GM23338 (cell line): ENCODE measurements around the gene DPEP3. TPM values are rescaled to one million over a fixed set of nuclear protein-coding genes. Genes with fewer than 3 reads are reported as not detected.
A peak's percentile ranks its signal among the peaks of the same experiment; 100 is the strongest.

Experiments
- ATAC-seq: fragments of 200-7000 bp; cut with Tn5 transposase; 3 replicates; pipeline ENCODE4 v1.9.1; 2020
- DNase-seq: peaks from one replicate; pipeline ENCODE4 v3.0.0-alpha.2; 2015; ENCODE audit warnings: low spot score
- H2AFZ ChIP-seq: fragments of 200-600 bp; sonication (generic); 2 replicates; pipeline ENCODE4 v1.8.0; 2016; ENCODE audit warnings: antibody characterized with exemption, mild to moderate bottlenecking, moderate library complexity
- H3F3A ChIP-seq: fragments of 200-600 bp; sonication (generic); replicated peaks from 2 replicates; pipeline ENCODE4 v1.8.0; 2017; ENCODE audit warnings: antibody characterized with exemption, mixed run types, low read depth
- H3K27ac ChIP-seq: fragments of 200-600 bp; sonication (generic); 2 replicates; pipeline ENCODE4 v1.6.1; 2016; ENCODE audit warnings: low read depth
- H3K27me3 ChIP-seq: fragments of 200-600 bp; sonication (generic); 2 replicates; pipeline ENCODE4 v1.8.0; 2016; ENCODE audit warnings: mild to moderate bottlenecking, mixed run types, moderate library complexity; ENCODE audit not compliant: insufficient read depth
- H3K36me3 ChIP-seq: fragments of 200-600 bp; sonication (generic); 2 replicates; pipeline ENCODE4 v1.8.0; 2016; ENCODE audit warnings: mild to moderate bottlenecking; ENCODE audit not compliant: insufficient read depth
- H3K4me1 ChIP-seq: fragments of 200-600 bp; sonication (generic); 2 replicates; pipeline ENCODE4 v1.8.0; 2016; ENCODE audit warnings: mild to moderate bottlenecking, moderate library complexity; ENCODE audit not compliant: insufficient read depth
- H3K4me2 ChIP-seq: fragments of 200-600 bp; sonication (generic); 2 replicates; pipeline ENCODE4 v1.7.1; 2017; ENCODE audit warnings: mixed run types
- H3K4me3 ChIP-seq: fragments of 200-600 bp; sonication (generic); 2 replicates; pipeline ENCODE4 v1.6.1; 2016; ENCODE audit warnings: mixed run types
- H3K79me2 ChIP-seq: fragments of 200-600 bp; sonication (generic); replicated peaks from 2 replicates; pipeline ENCODE4 v1.8.0; 2017; ENCODE audit warnings: mild to moderate bottlenecking; ENCODE audit not compliant: insufficient read depth
- H3K9me2 ChIP-seq: fragments of 200-600 bp; sonication (generic); 2 replicates; pipeline ENCODE4 v1.8.0; 2017; ENCODE audit not compliant: insufficient read depth
- H4K20me1 ChIP-seq: fragments of 200-600 bp; sonication (generic); replicated peaks from 2 replicates; pipeline ENCODE4 v1.8.0; 2017; ENCODE audit warnings: mild to moderate bottlenecking; ENCODE audit not compliant: insufficient read depth
- H3K27ac Mint-ChIP-seq: 2 replicates; pipeline ENCODE4 v1.8.0; 2020; ENCODE audit warnings: inconsistent platforms, mild to moderate bottlenecking, moderate library complexity, mixed read lengths
- H3K27me3 Mint-ChIP-seq: 3 replicates; pipeline ENCODE4 v1.8.0; 2022; ENCODE audit warnings: low read depth, mild to moderate bottlenecking, moderate library complexity, mixed read lengths, inconsistent platforms; ENCODE audit not compliant: insufficient read depth, poor library complexity
- H3K36me3 Mint-ChIP-seq: 3 replicates; pipeline ENCODE4 v1.8.0; 2021; ENCODE audit warnings: low read depth, mild to moderate bottlenecking, inconsistent platforms, moderate library complexity, mixed read lengths
- H3K4me1 Mint-ChIP-seq: 3 replicates; pipeline ENCODE4 v1.8.0; 2020; ENCODE audit warnings: mild to moderate bottlenecking, inconsistent platforms, mixed read lengths
- H3K4me3 Mint-ChIP-seq: 3 replicates; pipeline ENCODE4 v1.8.0; 2021; ENCODE audit warnings: moderate library complexity, mild to moderate bottlenecking, inconsistent platforms, mixed read lengths
- H3K9me3 Mint-ChIP-seq: 3 replicates; pipeline ENCODE4 v1.8.0; 2020; ENCODE audit warnings: moderate library complexity, mild to moderate bottlenecking, inconsistent platforms, mixed read lengths
- CREB1 ChIP-seq: fragments of 250-450 bp; sonication (Bioruptor Pico); IDR thresholded peaks from 2 replicates; pipeline ENCODE4 v1.5.0; 2020; ENCODE audit warnings: low read depth, mild to moderate bottlenecking, moderate library complexity
- CTCF ChIP-seq, 2 experiments: fragments of 200-600 bp in 1 of 2; sonication (generic) in 1 of 2; conservative IDR thresholded peaks; 2 replicates each; pipeline versions ENCODE4 v1.5.1 to v1.6.1; 2016 to 2017; ENCODE audit warnings: antibody characterized with exemption in 2 of 2, low read depth in 2 of 2, mild to moderate bottlenecking in 2 of 2, moderate library complexity in 1 of 2
- EZH2 ChIP-seq: fragments of 200-600 bp; sonication (generic); IDR thresholded peaks from one replicate; pipeline ENCODE4 v1.8.0; 2017; ENCODE audit warnings: antibody characterized with exemption, mild to moderate bottlenecking, low read depth; ENCODE audit not compliant: unreplicated experiment
- POLR2AphosphoS5 ChIP-seq: IDR thresholded peaks from 2 replicates; pipeline ENCODE4 v1.6.1; 2016; ENCODE audit warnings: antibody characterized with exemption, low read depth
- REST ChIP-seq: IDR thresholded peaks from one replicate; pipeline ENCODE4 v1.6.1; 2018; ENCODE audit warnings: antibody characterized with exemption; ENCODE audit not compliant: unreplicated experiment
- ZNF114 ChIP-seq: fragments of 250-450 bp; sonication (Bioruptor Pico); IDR thresholded peaks from 2 replicates; pipeline ENCODE4 v1.5.0; 2020; ENCODE audit warnings: mild to moderate bottlenecking, moderate library complexity
- ZNF462 ChIP-seq: fragments of 250-450 bp; sonication (Bioruptor Pico); IDR thresholded peaks from 2 replicates; pipeline ENCODE4 v1.5.0; 2020; ENCODE audit warnings: mild to moderate bottlenecking, moderate library complexity
- polyA plus RNA-seq: library from polyadenylated mRNA; unstranded; fragments of >200 nt; fragmentation: Nextera tagmentation; extraction: Ambion mirVana; gene quantifications from 2 replicates; pipeline ENCODE4 v1.2.1, GENCODE V29; 2016
- total RNA-seq: library from RNA; depleted of rRNA; stranded (reverse); fragments of >200 nt; shearing (Covaris generic); gene quantifications from 2 replicates; pipeline ENCODE4 v1.2.3, GENCODE V29; 2014

DPEP3 gene
- total and polyA plus RNA-seq, 2 experiments from 2014 or later, result 8.8 to 18.4 TPM

- Histone ChIP-seq H3F3A (peaks cover 14% of the 10 kb centered on the region), H3K4me1 (no peaks in the 10 kb centered on the region), H3K27me3 (no peaks in the 10 kb centered on the region), H2AFZ (no peak overlapping the region), H3K27ac (no peak overlapping the region), H3K9me2 (no peaks in the 10 kb centered on the region), H3K4me2 (no peak overlapping the region), H3K79me2 (no peaks in the 10 kb centered on the region; the same call in 1 of the 2 replicates), H4K20me1 (peaks cover 14% of the 10 kb centered on the region), H3K36me3 (peaks cover 3% of the 10 kb centered on the region; the same call in 1 of the 2 replicates), H3K4me3 (no peak overlapping the region)
- ATAC-seq, result peak; percentile 87
- TF ChIP-seq POLR2AphosphoS5, result no peak
- TF ChIP-seq ZNF114 (CRISPR knock-in tag), result no peak
- peak; percentile 76 to 90 for TF ChIP-seq CTCF (conservative IDR thresholded peaks at IDR 0.05; ENCODE audit: low read depth in 2 of 2)
- no peak for TF ChIP-seq EZH2
- TF ChIP-seq ZNF462 (CRISPR knock-in tag), result no peak
- no peak for TF ChIP-seq REST
- TF ChIP-seq CREB1 (CRISPR knock-in tag), result 0 out of 2 replicates have a peak, but pooled peaks have one; percentile 15
- Mint-ChIP-seq H3K4me1 (peaks cover 7% of the 10 kb centered on the region), H3K4me3 (no peak overlapping the region), H3K9me3 (no peaks in the 10 kb centered on the region), H3K27ac (no peak overlapping the region), H3K36me3 (peaks cover 26% of the 10 kb centered on the region; the same call in 2 of the 3 replicates), H3K27me3 (peaks cover 11% of the 10 kb centered on the region)
- DNase-seq, result peak; percentile 86
Measured at GRCh38 chr16:67942200-67942509, 38.1 kb downstream of the DPEP3 start.
